ENCODE data around the gene MYH13. TPM values are rescaled to one million over a fixed set of nuclear protein-coding genes. Genes with fewer than 3 reads are reported as not detected.
A peak's percentile ranks its signal among the peaks of the same experiment; 100 is the strongest.

Gene MYH13
- total RNA-seq, 2 experiments from 2014 or later: not detected

DNA sequence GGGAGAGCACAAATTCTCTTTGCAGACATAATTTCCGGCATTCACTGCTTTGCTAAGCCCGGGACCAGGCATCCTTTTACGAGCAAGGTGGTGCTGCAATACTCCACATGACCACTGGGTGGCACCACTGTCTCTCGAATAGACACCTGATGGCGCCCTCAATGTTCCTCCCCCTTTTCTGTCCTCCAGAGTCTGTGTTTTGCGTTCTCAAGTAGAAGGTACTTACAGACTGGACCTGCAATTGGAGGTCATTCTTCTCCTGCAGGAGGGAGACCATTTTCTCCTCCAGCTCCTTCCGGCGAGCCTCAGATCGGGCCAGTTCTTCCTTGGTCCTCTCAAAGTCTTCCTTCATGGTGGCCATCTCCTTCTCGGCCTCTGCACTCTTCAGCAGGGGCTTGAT, 45.2 kb downstream of the MYH13 start:
- H3K4me1 ChIP-seq (ENCODE audit: insufficient read depth, low read length): no peaks in the 10 kb centered on the region
- no peaks in the 10 kb centered on the region for H3K9me3 Mint-ChIP-seq
- no peaks in the 10 kb centered on the region for H3K36me3 Mint-ChIP-seq (ENCODE audit: low read depth)
- DNase-seq (peak; percentile 20 to 72 (median 38)), ATAC-seq (ENCODE audit: poor library complexity) (no peak)
- no peaks in the 10 kb centered on the region for H3K4me1 Mint-ChIP-seq (ENCODE audit: low read depth)
- no peaks in the 10 kb centered on the region for H3K9me3 ChIP-seq (ENCODE audit: control insufficient read depth in 1 of 2, insufficient read depth in 1 of 2, low read length in 2 of 2)
- intact Hi-C loops (cut with DNase I, micrococcal nuclease): no loop called here
- CTCF ChIA-PET: no interaction called here
- H3K27me3 ChIP-seq (ENCODE audit: control insufficient read depth in 1 of 2, insufficient read depth in 2 of 2, low read length in 2 of 2): no peaks in the 10 kb centered on the region
- no peak overlapping the region for H3K27ac ChIP-seq (ENCODE audit: low read depth in 1 of 2, low read length in 2 of 2)
- H3K36me3 ChIP-seq (ENCODE audit: insufficient read depth, low read length): no peaks in the 10 kb centered on the region
- no peak overlapping the region for H3K4me3 Mint-ChIP-seq
- POLR2A ChIA-PET: no interaction called here
- no peak overlapping the region for H3K4me3 ChIP-seq (ENCODE audit: low read length)
- TF ChIP-seq, protein P1, sequence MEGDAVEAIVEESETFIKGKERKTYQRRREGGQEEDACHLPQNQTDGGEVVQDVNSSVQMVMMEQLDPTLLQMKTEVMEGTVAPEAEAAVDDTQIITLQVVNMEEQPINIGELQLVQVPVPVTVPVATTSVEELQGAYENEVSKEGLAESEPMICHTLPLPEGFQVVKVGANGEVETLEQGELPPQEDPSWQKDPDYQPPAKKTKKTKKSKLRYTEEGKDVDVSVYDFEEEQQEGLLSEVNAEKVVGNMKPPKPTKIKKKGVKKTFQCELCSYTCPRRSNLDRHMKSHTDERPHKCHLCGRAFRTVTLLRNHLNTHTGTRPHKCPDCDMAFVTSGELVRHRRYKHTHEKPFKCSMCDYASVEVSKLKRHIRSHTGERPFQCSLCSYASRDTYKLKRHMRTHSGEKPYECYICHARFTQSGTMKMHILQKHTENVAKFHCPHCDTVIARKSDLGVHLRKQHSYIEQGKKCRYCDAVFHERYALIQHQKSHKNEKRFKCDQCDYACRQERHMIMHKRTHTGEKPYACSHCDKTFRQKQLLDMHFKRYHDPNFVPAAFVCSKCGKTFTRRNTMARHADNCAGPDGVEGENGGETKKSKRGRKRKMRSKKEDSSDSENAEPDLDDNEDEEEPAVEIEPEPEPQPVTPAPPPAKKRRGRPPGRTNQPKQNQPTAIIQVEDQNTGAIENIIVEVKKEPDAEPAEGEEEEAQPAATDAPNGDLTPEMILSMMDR (IDR thresholded peaks at IDR 0.05): peak; percentile 85
- H3K27me3 Mint-ChIP-seq: peaks cover 17% of the 10 kb centered on the region
- no peak overlapping the region for H3K27ac Mint-ChIP-seq

DNA sequence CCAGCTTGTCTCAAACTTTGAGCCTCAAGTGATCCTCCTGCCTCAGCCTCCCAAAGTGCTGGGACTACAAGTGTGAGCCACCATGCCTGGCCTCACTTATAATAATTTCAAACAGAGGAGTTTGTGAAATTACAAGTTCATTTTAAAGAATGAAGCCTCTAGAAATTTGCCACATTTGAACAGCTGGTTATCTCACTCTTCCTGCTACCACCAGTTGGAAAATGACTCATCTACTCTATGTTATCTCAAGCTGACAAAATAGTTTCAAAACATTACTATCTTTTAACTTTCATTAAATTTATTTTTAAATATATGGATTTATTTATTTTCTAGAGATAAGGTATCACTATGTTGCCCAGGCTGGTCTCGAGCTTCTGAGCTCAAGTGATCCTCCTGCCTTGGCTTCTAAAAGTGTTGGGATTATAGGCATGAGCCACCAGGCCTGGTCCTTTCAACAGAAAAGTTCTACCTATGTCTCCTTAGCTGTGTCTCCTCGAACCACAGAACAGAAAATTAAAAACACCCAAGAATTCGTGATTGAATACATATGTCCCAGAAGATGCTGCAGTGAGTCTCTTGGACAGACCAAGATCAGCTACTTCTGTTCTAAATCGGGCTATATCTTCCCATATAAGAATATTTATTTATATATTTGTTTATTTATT, 47.6 kb downstream of the MYH13 start:
- Histone ChIP-seq H3K9me3 (ENCODE audit: control insufficient read depth in 1 of 2, insufficient read depth in 1 of 2, low read length in 2 of 2) (no peaks in the 10 kb centered on the region), H3K36me3 (ENCODE audit: insufficient read depth, low read length) (no peaks in the 10 kb centered on the region), H3K4me3 (ENCODE audit: low read length) (no peak overlapping the region), H3K27ac (ENCODE audit: low read depth in 1 of 2, low read length in 2 of 2) (no peak overlapping the region), H3K27me3 (ENCODE audit: control insufficient read depth in 1 of 2, insufficient read depth in 2 of 2, low read length in 2 of 2) (no peaks in the 10 kb centered on the region), H3K4me1 (ENCODE audit: insufficient read depth, low read length) (peaks cover 3% of the 10 kb centered on the region)
- ATAC-seq (ENCODE audit: poor library complexity) (no peak), DNase-seq (no peak)
- Mint-ChIP-seq H3K9me3 (no peaks in the 10 kb centered on the region), H3K4me3 (no peak overlapping the region), H3K36me3 (ENCODE audit: low read depth) (no peaks in the 10 kb centered on the region), H3K27me3 (peaks cover 17% of the 10 kb centered on the region), H3K27ac (no peak overlapping the region), H3K4me1 (ENCODE audit: low read depth) (peaks cover 7% of the 10 kb centered on the region)
- POLR2A ChIA-PET: no interaction called here
- TF ChIP-seq, protein P1 (IDR thresholded peaks at IDR 0.05): no peak
- intact Hi-C loops (cut with DNase I, micrococcal nuclease): no loop called here
- CTCF ChIA-PET: no interaction called here

DNA sequence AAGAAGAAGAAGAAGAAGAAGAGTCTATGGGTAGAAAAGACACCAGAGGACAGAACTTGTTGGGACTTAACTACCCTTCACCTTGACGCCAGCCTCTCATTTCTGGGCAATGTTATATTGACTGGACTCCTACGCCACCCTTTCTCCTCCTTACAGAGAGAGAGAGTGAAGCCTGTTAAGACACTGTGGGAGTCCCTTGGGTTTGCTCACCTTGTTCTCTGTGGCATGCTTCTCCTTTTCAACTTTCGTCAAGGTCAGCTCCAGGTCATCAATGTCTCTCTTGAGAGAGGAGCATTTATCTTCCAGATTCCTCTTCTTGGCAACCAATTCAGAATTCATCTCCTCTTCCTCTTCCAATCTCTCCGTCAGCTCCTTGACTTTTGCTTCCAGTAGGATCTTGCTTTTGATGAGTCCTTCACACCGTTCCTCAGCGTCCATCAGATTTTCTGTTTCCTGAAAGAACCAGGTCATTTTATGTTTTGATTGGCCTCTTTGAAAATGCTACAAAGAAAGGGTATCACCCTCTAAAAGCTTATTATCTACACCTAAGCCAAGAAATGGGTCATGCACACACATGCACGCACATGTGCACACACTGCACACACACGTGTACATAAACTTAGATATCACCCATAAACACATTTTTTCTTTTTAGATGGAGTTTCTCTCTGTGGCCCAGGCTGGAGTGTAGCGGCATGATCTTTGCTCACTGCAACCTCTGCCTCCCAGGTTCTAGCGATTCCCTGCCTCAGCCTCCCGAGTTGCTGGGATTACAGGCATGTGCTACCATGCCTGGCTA, 48.8 kb downstream of the MYH13 start:
- Mint-ChIP-seq H3K36me3 (ENCODE audit: low read depth) (no peaks in the 10 kb centered on the region), H3K27ac (no peak overlapping the region), H3K27me3 (peaks cover 12% of the 10 kb centered on the region), H3K4me3 (no peak overlapping the region), H3K9me3 (no peaks in the 10 kb centered on the region), H3K4me1 (ENCODE audit: low read depth) (peaks cover 7% of the 10 kb centered on the region)
- ATAC-seq (ENCODE audit: poor library complexity): no peak
- ChIA-PET POLR2A (no interaction called here), CTCF (no interaction called here)
- Histone ChIP-seq H3K4me1 (ENCODE audit: insufficient read depth, low read length) (peaks cover 3% of the 10 kb centered on the region), H3K27me3 (ENCODE audit: control insufficient read depth in 1 of 2, insufficient read depth in 2 of 2, low read length in 2 of 2) (no peaks in the 10 kb centered on the region), H3K36me3 (ENCODE audit: insufficient read depth, low read length) (no peaks in the 10 kb centered on the region), H3K9me3 (ENCODE audit: control insufficient read depth in 1 of 2, insufficient read depth in 1 of 2, low read length in 2 of 2) (no peaks in the 10 kb centered on the region), H3K4me3 (ENCODE audit: low read length) (no peak overlapping the region), H3K27ac (ENCODE audit: low read depth in 1 of 2, low read length in 2 of 2) (no peak overlapping the region)
- TF ChIP-seq, protein P1 (IDR thresholded peaks at IDR 0.05): no peak
- intact Hi-C loops (cut with DNase I, micrococcal nuclease): no loop called here
- no peak for DNase-seq

Measured in CD4-positive, alpha-beta T cell (primary cell).